IMR-90 (cell line): ENCODE results near the gene GRAMD2A. TPM values are rescaled to one million over a fixed set of nuclear protein-coding genes. Genes with fewer than 3 reads are reported as not detected.

Experiments used
- ATAC-seq: fragments of 200-7000 bp; cut with Tn5 transposase; 2 replicates; pipeline ENCODE4 v1.9.1; 2020; ENCODE audit warnings: low read depth, mild to moderate bottlenecking, moderate library complexity
- BruUV-seq: library from RNA; stranded (reverse); fragments of 400-500 nt; replicated peaks from 2 replicates; lab custom pipeline; 2021; lab: Mats Ljungman, UMichigan
- CTCF ChIA-PET: fragments of 300-600 bp; formaldehyde crosslinking; extraction: SDS; loops from one replicate; lab custom pipeline; 2021; ENCODE audit warnings: antibody characterized with exemption; lab: Yijun Ruan, JAX
- POLR2A ChIA-PET: fragments of 300-600 bp; sonication (Branson Sonifier 250); formaldehyde crosslinking; loops from one replicate; lab custom pipeline; 2022; ENCODE audit warnings: antibody characterized with exemption; ENCODE audit not compliant: unreplicated experiment; lab: Charles Lee
- DNase-seq: peaks from one replicate; pipeline ENCODE4 v3.0.0; 2013
- H2AFZ ChIP-seq: replicated peaks from 2 replicates; pipeline ENCODE3; 2013; ENCODE audit warnings: low read length, mild to moderate bottlenecking; ENCODE audit not compliant: poor library complexity
- H2AK5ac ChIP-seq: 2 replicates; pipeline ENCODE4 v1.6.1; 2013; ENCODE audit warnings: low read depth, low read length, inconsistent platforms
- H2AK9ac ChIP-seq: replicated peaks from 2 replicates; pipeline ENCODE3; 2013; ENCODE audit warnings: mild to moderate bottlenecking, low read depth, low read length, moderate library complexity; ENCODE audit not compliant: poor library complexity
- H2BK120ac ChIP-seq: 2 replicates; pipeline ENCODE4 v1.6.1; 2013; ENCODE audit warnings: low read depth, low read length, inconsistent platforms
- H2BK15ac ChIP-seq: 3 replicates; pipeline ENCODE4 v1.6.1; 2013; ENCODE audit warnings: low read depth, low read length, inconsistent platforms
- H2BK20ac ChIP-seq: 2 replicates; pipeline ENCODE4 v1.6.1; 2013; ENCODE audit warnings: low read depth, mild to moderate bottlenecking, inconsistent platforms, low read length, moderate library complexity
- H2BK5ac ChIP-seq: 2 replicates; pipeline ENCODE4 v1.6.1; 2013; ENCODE audit warnings: mild to moderate bottlenecking, low read depth, low read length, inconsistent platforms; ENCODE audit not compliant: poor library complexity, severe bottlenecking
- H3K14ac ChIP-seq: replicated peaks from 2 replicates; pipeline ENCODE4 v1.6.1; 2013; ENCODE audit warnings: low read depth, low read length, inconsistent platforms
- H3K18ac ChIP-seq: 2 replicates; pipeline ENCODE4 v1.6.1; 2013; ENCODE audit warnings: low read depth, low read length, control low read depth
- H3K23ac ChIP-seq: 2 replicates; pipeline ENCODE4 v1.6.1; 2013; ENCODE audit warnings: low read depth, low read length, inconsistent platforms
- H3K27ac ChIP-seq: 2 replicates; pipeline ENCODE4 v1.5.1; 2013; ENCODE audit warnings: mild to moderate bottlenecking, control low read depth, low read length; ENCODE audit not compliant: insufficient read depth
- H3K27me3 ChIP-seq: 2 replicates; pipeline ENCODE4 v1.6.1; 2013; ENCODE audit warnings: low read length; ENCODE audit not compliant: control insufficient read depth, insufficient read depth
- H3K36me3 ChIP-seq: 2 replicates; pipeline ENCODE4 v1.6.1; 2013; ENCODE audit warnings: low read length, mixed read lengths; ENCODE audit not compliant: control insufficient read depth, insufficient read depth
- H3K4ac ChIP-seq: 2 replicates; pipeline ENCODE4 v1.6.1; 2013; ENCODE audit warnings: low read depth, low read length, inconsistent platforms
- H3K4me1 ChIP-seq: 2 replicates; pipeline ENCODE4 v1.6.1; 2013; ENCODE audit warnings: low read length, mixed read lengths; ENCODE audit not compliant: control insufficient read depth, insufficient read depth
- H3K4me2 ChIP-seq: 2 replicates; pipeline ENCODE4 v1.6.1; 2013; ENCODE audit warnings: low read depth, mild to moderate bottlenecking, control low read depth, low read length, moderate library complexity
- H3K4me3 ChIP-seq: 2 replicates; pipeline ENCODE4 v1.5.1; 2013; ENCODE audit warnings: low read depth, mild to moderate bottlenecking, control low read depth, low read length, moderate library complexity; ENCODE audit not compliant: insufficient read depth
- H3K56ac ChIP-seq: 2 replicates; pipeline ENCODE4 v1.6.1; 2013; ENCODE audit warnings: low read length, inconsistent platforms; ENCODE audit not compliant: insufficient read depth; ENCODE audit errors: extremely low read depth
- H3K79me1 ChIP-seq, 2 experiments: 2 replicates each; pipeline ENCODE4 v1.6.1; 2013; ENCODE audit warnings: low read length in 2 of 2, inconsistent platforms in 1 of 2, low read depth in 1 of 2
- H3K9ac ChIP-seq: 2 replicates; pipeline ENCODE4 v1.6.1; 2013; ENCODE audit warnings: low read depth, low read length, control low read depth
- H3K9me1 ChIP-seq: 2 replicates; pipeline ENCODE4 v1.6.1; 2013; ENCODE audit warnings: low read length, inconsistent platforms; ENCODE audit not compliant: insufficient read depth
- H3K9me3 ChIP-seq: 2 replicates; pipeline ENCODE4 v1.6.1; 2013; ENCODE audit warnings: low read length; ENCODE audit not compliant: control insufficient read depth, insufficient read depth
- H4K20me1 ChIP-seq: 2 replicates; pipeline ENCODE4 v1.6.1; 2013; ENCODE audit warnings: low read length, inconsistent platforms; ENCODE audit not compliant: insufficient read depth
- H4K5ac ChIP-seq: 2 replicates; pipeline ENCODE4 v1.6.1; 2013; ENCODE audit warnings: mild to moderate bottlenecking, low read depth, low read length, control low read depth
- H4K8ac ChIP-seq, 2 experiments: 2 replicates each; pipeline ENCODE4 v1.6.1; 2013; ENCODE audit warnings: low read depth in 2 of 2, low read length in 2 of 2, control low read depth in 1 of 2, inconsistent platforms in 1 of 2
- H4K91ac ChIP-seq: 2 replicates; pipeline ENCODE4 v1.6.1; 2013; ENCODE audit warnings: low read depth, low read length, inconsistent platforms; ENCODE audit not compliant: insufficient read depth
- MAZ ChIP-seq: IDR thresholded peaks from 2 replicates; pipeline ENCODE4 v1.6.1; 2012; ENCODE audit warnings: low read depth, mild to moderate bottlenecking, low read length, improper control_type of control experiment, moderate library complexity, borderline replicate concordance
- WGBS, 2 experiments: methylation state at CpG; one replicate each; pipeline versions ENCODE4 v1.1.5 to v1.1.7; 2013; ENCODE audit warnings: missing lambda C conversion rate in 2 of 2; ENCODE audit not compliant: insufficient read length in 1 of 2; ENCODE audit errors: extremely low coverage in 2 of 2; 5-methylcytosine and 5-hydroxymethylcytosine counted together
- dilution Hi-C: fragments of 300-500 bp; cut with HindIII; formaldehyde crosslinking; loops from one replicate; pipeline ENCODE4 v1.14.3; 2018; ENCODE audit warnings: low sequenced_read_pairs; ENCODE audit not compliant: unreplicated experiment
- in situ Hi-C: fragments of 300-500 bp; cut with MboI; formaldehyde crosslinking; loops from 3 replicates; pipeline ENCODE4 v1.14.3; 2019; ENCODE audit warnings: low sequenced_read_pairs, inconsistent platforms, mixed read lengths
- intact Hi-C: fragments of 100-400 bp; cut with micrococcal nuclease; formaldehyde crosslinking; loops from 2 replicates; pipeline ENCODE4 v1.10.0; 2022
- polyA plus RNA-seq, 3 experiments: library from polyadenylated mRNA; depleted of rRNA; stranded (reverse); fragments of >200 nt; gene quantifications; 2 replicates each; pipeline ENCODE4 v1.2.3, GENCODE V29; 2012; ENCODE audit warnings: low replicate concordance in 1 of 3
- total RNA-seq: library from RNA; depleted of rRNA; stranded (reverse); fragments of >200 nt; gene quantifications from 2 replicates; pipeline ENCODE4 v1.2.3, GENCODE V29; 2012

The GRAMD2A gene
- total and polyA plus RNA-seq, 2 of the 4 experiments (the other 2 are of a cell fraction): 0.14 to 0.18 TPM

DNA sequence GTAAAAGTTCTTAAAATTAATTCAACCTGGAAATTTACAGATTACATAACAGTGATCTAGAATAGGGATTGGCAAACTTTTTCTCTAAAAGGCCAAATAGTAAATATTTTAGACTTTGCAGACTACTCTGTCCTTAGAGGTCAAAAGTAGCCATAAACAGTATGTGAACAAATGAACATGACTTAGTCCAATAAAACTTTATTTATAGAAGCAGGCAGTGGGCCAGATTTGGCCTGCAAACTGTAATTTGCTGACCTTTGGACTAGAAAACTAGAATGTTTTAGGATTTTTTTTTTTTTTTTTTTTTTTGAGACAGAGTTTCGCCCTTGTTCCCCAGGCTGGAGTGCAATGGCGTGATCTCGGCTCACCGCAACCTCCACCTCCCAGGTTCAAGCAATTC, 67.3 kb downstream of the GRAMD2A start:
- WGBS, 2 experiments: no CpG with 5 or more reads among the region's 4 CpGs
- Histone ChIP-seq H3K18ac (no peak overlapping the region), H4K8ac (no peak overlapping the region), H2BK5ac (no peak overlapping the region), H3K9me1 (no peaks in the 10 kb centered on the region), H3K23ac (no peak overlapping the region), H3K4ac (no peak overlapping the region), H3K27me3 (no peaks in the 10 kb centered on the region), H4K5ac (no peak overlapping the region), H3K56ac (no peak overlapping the region), H2BK15ac (no peak overlapping the region), H4K20me1 (no peaks in the 10 kb centered on the region), H2AFZ (no peak overlapping the region), H3K4me1 (no peaks in the 10 kb centered on the region), H2AK5ac (no peak overlapping the region), H4K91ac (no peak overlapping the region), H3K27ac (no peak overlapping the region), H3K4me3 (no peak overlapping the region), H3K79me1 (no peaks in the 10 kb centered on the region; a peak in 1 of 4 replicates), H3K9ac (no peak overlapping the region), H3K9me3 (no peaks in the 10 kb centered on the region), H3K14ac (no peak overlapping the region), H3K4me2 (no peak overlapping the region), H2BK20ac (no peak overlapping the region), H3K36me3 (no peaks in the 10 kb centered on the region), H2BK120ac (no peak overlapping the region), H2AK9ac (no peak overlapping the region)
- ChIA-PET POLR2A (no interaction called here), CTCF (no interaction called here)
- DNase-seq: no peak
- no peak for TF ChIP-seq MAZ
- dilution Hi-C loops (no loop called here), intact Hi-C loops (no loop called here), in situ Hi-C loops (no loop called here)
- no TSS peak for BruUV-seq
- ATAC-seq: no peak
